ENCODE results near the gene MGAT5B. TPM values are rescaled to one million over a fixed set of nuclear protein-coding genes. Genes with fewer than 3 reads are reported as not detected.

The MGAT5B gene
- polyA plus RNA-seq, 1 donor, result 0.38 TPM

Other genes with a start within 250 kb of the MGAT5B start
- 0.70 TPM for gene ST6GALNAC1, start 224.6 kb upstream of the MGAT5B start, polyA plus RNA-seq (ENCODE audit: insufficient read length)
- 135 TPM for gene MXRA7, start 157.4 kb upstream of the MGAT5B start, polyA plus RNA-seq (ENCODE audit: insufficient read length)
- 22.8 TPM for gene JMJD6, start 141.8 kb upstream of the MGAT5B start, polyA plus RNA-seq (ENCODE audit: insufficient read length)
- 21.0 TPM for gene METTL23, start 141.6 kb upstream of the MGAT5B start, polyA plus RNA-seq (ENCODE audit: insufficient read length)
- 182 TPM for gene SRSF2, start 131.1 kb upstream of the MGAT5B start, polyA plus RNA-seq (ENCODE audit: insufficient read length)
- 38.3 TPM for gene MFSD11, start 130.3 kb upstream of the MGAT5B start, polyA plus RNA-seq (ENCODE audit: insufficient read length)